LNCAP (cell line): ENCODE results near the gene NUDT2.

Experiments used
- TF ChIP-seq, protein P1 (sequence below): fragments of 450-650 bp; IDR thresholded peaks from 2 replicates; pipeline ENCODE4 v1.5.1; 2017; ENCODE audit warnings: mild to moderate bottlenecking

Gene NUDT2

DNA sequence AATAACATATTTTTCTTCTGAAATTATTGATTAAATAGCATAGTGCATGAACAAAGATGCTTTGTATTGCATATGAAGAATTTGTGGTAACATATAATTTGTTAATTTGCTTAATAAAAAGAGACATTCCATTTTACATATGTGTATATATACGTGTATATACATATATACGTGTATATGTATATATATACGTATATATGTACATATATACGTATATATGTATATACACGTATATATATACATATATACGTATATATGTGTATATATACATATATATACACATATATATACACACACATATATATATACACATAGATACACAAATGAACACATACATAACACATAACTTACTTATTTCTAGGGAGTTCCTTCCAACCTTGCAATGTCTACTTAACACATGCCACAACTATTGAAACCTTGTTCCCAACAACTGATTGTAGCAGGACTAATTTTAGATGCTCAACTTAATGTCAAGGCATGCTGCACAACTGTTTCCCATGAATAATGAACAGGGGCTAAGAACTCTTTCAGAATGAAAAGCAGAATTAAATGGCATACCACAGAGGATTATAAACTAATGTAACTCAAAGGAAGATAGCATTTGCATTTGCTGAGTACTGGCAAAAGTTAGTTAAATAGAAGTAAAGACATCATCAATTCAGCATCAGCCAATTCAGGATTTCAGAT is 17.7 kb upstream of the NUDT2 start:
- TF ChIP-seq, protein P1, sequence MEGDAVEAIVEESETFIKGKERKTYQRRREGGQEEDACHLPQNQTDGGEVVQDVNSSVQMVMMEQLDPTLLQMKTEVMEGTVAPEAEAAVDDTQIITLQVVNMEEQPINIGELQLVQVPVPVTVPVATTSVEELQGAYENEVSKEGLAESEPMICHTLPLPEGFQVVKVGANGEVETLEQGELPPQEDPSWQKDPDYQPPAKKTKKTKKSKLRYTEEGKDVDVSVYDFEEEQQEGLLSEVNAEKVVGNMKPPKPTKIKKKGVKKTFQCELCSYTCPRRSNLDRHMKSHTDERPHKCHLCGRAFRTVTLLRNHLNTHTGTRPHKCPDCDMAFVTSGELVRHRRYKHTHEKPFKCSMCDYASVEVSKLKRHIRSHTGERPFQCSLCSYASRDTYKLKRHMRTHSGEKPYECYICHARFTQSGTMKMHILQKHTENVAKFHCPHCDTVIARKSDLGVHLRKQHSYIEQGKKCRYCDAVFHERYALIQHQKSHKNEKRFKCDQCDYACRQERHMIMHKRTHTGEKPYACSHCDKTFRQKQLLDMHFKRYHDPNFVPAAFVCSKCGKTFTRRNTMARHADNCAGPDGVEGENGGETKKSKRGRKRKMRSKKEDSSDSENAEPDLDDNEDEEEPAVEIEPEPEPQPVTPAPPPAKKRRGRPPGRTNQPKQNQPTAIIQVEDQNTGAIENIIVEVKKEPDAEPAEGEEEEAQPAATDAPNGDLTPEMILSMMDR: no peak

DNA sequence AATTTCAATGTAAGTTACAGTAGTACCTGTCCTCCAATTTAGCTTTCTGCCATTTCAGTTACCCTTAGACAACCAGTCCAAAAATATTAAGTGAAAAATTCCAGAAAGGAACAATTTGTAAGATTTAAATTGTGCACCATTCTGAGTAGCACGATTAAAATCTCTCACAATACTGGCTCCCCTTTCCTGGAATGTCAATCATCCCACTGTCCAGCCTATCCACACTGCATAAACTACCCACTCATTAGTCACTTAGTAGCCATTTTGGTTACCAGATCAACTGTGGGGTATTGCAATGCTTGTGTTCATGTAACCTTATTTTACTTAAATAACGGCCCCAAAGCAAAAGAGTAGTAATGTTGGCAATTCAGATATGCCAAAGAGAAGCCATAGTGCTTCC is 11.9 kb upstream of the NUDT2 start:
- TF ChIP-seq, protein P1: no peak

DNA sequence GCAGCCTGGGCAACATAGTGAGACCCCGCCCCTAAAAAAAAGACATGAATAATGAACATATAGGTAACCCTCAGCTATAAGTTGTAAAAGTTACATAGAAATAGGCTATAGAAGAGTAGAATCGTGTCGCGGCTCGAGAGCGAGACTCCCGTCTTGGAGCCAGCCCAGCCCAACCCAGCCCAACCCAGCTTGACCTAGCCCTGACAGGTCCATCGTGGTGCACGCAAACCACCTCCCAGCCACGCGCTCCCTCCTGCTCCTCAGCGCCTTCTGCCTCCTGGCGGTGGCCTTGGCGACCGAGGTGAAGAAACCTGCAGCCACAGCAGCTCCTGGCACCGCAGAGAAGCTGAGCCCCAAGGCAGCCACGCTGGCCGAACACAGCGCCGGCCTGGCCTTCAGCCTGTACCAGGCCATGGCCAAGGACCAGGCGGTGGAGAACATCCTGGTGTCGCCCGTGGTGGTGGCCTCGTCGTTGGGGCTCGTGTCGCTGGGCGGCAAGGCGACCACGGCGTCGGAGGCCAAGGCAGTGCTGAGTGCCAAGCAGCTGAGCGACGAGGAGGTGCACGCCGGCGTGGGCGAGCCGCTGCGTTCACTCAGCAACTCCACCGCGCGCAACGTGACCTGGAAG is 11.1 kb upstream of the NUDT2 start:
- TF ChIP-seq, protein P1: no peak

DNA sequence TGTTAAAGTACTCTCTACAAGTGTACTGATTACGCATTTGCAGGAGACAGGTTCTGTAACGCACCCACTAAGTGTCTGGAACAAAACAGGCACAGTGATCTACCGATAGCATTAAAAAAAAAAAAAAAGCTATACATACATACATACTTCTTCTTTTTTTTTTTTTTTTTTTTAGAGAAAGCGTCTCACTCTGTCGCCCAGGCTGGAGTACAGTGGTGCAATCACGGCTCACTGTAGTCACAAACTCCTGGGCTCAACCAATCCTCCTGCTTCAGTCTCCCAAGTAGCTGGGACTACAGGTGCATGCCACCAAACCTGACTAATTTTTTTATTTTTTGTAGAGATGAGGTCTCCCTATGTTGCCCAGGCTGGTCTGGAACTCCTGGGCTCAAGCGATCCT is 7.9 kb upstream of the NUDT2 start:
- TF ChIP-seq, protein P1: no peak

DNA sequence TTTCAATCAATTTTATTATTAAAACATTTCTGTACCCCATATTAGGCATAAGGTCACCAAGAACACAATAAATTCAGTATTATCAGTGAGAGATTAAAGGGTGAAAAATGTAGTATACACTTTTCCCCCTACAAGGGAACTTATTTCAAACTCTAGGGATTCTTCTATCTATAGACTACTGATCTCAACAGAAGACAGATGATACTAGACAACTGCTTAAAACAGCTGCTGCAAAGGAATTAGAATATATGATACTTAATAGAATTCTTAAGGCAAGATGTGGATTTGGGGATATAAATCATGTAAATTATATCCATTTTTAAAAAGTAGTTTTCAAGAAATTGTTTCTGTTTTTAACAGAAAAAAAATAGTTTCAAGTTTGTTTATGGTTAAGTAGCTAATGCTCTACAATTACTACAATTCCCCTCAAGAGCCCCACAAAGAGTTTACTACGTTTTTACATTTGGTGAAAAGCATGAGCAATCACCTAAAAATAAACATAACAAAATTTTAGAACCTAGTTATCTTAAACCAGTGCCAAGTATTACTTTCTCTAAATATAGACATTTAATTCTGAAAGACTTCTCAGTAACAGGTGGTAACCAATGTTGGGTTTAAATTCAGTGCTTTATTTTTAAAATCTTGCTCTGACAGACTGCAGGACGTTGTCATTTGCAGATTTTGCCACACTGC is 6.3 kb upstream of the NUDT2 start:
- TF ChIP-seq, protein P1: no peak

DNA sequence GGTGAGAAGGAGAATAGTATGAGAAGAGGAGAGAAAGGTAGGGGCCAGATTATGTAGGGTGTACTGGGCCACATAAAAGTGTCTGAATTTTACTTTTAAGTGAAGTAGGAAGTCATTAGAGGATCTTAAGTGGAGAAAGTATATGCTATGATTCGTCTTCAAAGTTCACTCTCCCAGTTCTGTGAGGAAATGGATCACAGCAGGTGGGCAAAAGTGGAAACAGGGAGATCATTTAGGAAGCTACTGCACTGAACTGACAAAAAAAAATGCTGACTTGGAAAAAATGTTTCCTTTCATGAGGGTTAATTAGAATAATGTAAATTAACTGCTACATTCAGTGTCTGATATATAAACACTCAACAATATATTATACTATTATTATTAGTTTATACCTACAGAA is 2.7 kb upstream of the NUDT2 start:
- TF ChIP-seq, protein P1: no peak

DNA sequence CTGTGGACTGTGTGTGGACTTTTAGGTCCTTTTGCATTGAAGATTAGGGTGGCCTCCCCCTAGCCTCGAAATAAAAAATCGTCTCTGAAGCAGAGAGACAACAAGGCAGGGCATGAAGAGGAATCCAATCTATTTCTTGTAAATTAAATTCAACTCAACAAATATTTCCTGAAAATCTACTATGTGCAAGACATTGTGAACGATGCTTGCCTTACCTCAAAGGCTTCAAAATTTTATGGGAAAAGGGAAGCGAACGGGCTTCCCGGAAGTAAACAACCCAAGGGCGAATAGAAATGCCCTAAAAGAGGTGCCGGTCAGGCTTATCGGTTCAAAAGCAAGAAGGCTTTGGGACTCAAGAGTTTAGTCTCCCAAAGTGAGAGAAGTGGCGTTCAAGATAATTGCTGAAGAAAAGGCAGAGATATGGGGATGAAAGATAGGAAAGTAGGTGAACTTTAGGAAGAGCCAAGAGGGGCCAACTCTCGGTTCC is 826 bp upstream of the NUDT2 start:
- TF ChIP-seq, protein P1: no peak
